ENCODE results near the gene DCAF17. TPM values are rescaled to one million over a fixed set of nuclear protein-coding genes. Genes with fewer than 3 reads are reported as not detected.

Gene DCAF17
- total and polyA plus RNA-seq, 9 donors = 6.7 to 20.2 (median 17.0) TPM

GRCh38 chr2:171514908-171515582 is 81.0 kb downstream of the DCAF17 start:
- no peaks in the 10 kb centered on the region for H3K27me3 ChIP-seq
- H3K9me3 ChIP-seq = no peaks in the 10 kb centered on the region
- peaks cover 1% of the 10 kb centered on the region for H3K4me1 ChIP-seq (ENCODE audit: insufficient read depth)
- no peak overlapping the region for H3K27ac ChIP-seq
- WGBS, 3 donors = 86 to 94% (median 88%) methylated on average over 3 of the region's 3 CpGs
- TF ChIP-seq EP300 (IDR thresholded peaks at IDR 0.05) (no peak), POLR2A (IDR thresholded peaks at IDR 0.05) (no peak), CTCF (IDR thresholded peaks at IDR 0.05) (no peak)
- no peaks in the 10 kb centered on the region for H3K36me3 ChIP-seq
- intact Hi-C loops (cut with DNase I) = no loop called here
- H3K4me3 ChIP-seq = no peak overlapping the region
- DNase-seq = no peak

- TF ChIP-seq CTCF (IDR thresholded peaks at IDR 0.05) = no peak
- no peak for TF ChIP-seq EP300 (IDR thresholded peaks at IDR 0.05)
- TF ChIP-seq POLR2A (IDR thresholded peaks at IDR 0.05) = no peak
- Histone ChIP-seq H3K4me3 (no peak overlapping the region), H3K4me1 (ENCODE audit: insufficient read depth) (peaks cover 2% of the 10 kb centered on the region), H3K9me3 (no peaks in the 10 kb centered on the region), H3K27me3 (no peaks in the 10 kb centered on the region), H3K36me3 (no peaks in the 10 kb centered on the region), H3K27ac (no peak overlapping the region)
- intact Hi-C loops (cut with DNase I) = no loop called here
- WGBS, 3 donors = 73 to 83% (median 78%) methylated on average over 6 of the region's 6 CpGs
- no peak for DNase-seq
Measured at GRCh38 chr2:171515672-171516298, 81.8 kb downstream of the DCAF17 start.

- Histone ChIP-seq H3K9me3 (no peaks in the 10 kb centered on the region), H3K36me3 (no peaks in the 10 kb centered on the region), H3K27ac (no peak overlapping the region), H3K4me3 (no peak overlapping the region), H3K27me3 (no peaks in the 10 kb centered on the region), H3K4me1 (ENCODE audit: insufficient read depth) (peaks cover 3% of the 10 kb centered on the region)
- no peak for DNase-seq
- WGBS, 3 donors = 90 to 92% (median 91%) methylated on average over 5 of the region's 5 CpGs
- no peak for TF ChIP-seq POLR2A (IDR thresholded peaks at IDR 0.05)
- TF ChIP-seq EP300 (IDR thresholded peaks at IDR 0.05) = no peak
- intact Hi-C loops (cut with DNase I) = no loop called here
Measured at GRCh38 chr2:171516793-171517192, 82.8 kb downstream of the DCAF17 start.

GRCh38 chr2:171520471-171520870 is 86.4 kb downstream of the DCAF17 start:
- TF ChIP-seq CTCF (IDR thresholded peaks at IDR 0.05) = no peak
- TF ChIP-seq EP300 (IDR thresholded peaks at IDR 0.05) = no peak
- TF ChIP-seq POLR2A (IDR thresholded peaks at IDR 0.05) = no peak
- peaks cover 9% of the 10 kb centered on the region for H3K4me1 ChIP-seq (ENCODE audit: insufficient read depth)
- H3K4me3 ChIP-seq = no peak overlapping the region
- H3K36me3 ChIP-seq = no peaks in the 10 kb centered on the region
- H3K9me3 ChIP-seq = no peaks in the 10 kb centered on the region
- no peaks in the 10 kb centered on the region for H3K27me3 ChIP-seq
- intact Hi-C loops (cut with DNase I) = loop anchor here in 1 of 4 donors (10.0 kb wide), 1 partner anchor 86 kb away; the partner anchor contains the start of genes DCAF17 and METTL8
- DNase-seq = no peak
- 80 to 86% (median 85%) methylated on average over 5 of the region's 5 CpGs for WGBS, 3 donors
- H3K27ac ChIP-seq = no peak overlapping the region

Measured in ovary (tissue), 9 donors.